SK-N-MC (cell line): ENCODE results near the gene OR4M1.

ENCODE experiments used
- EZH2 ChIP-seq: fragments of 200-600 bp; sonication (generic); IDR thresholded peaks from one replicate; pipeline ENCODE4 v1.6.1; 2017; ENCODE audit warnings: antibody characterized with exemption
- POLR2AphosphoS5 ChIP-seq: IDR thresholded peaks from 2 replicates; pipeline ENCODE4 v1.6.1; 2012; ENCODE audit warnings: mild to moderate bottlenecking, low read depth, low read length, borderline replicate concordance

- no peak for TF ChIP-seq POLR2AphosphoS5
- TF ChIP-seq EZH2: no peak
These were observed 43.9 kb upstream of the OR4M1 start for GRCh38 chr14:19729359-19729758.
